Endothelial cell of umbilical vein (primary cell): Measurements from ENCODE around the gene CHD5.

Experiments used
- CTCF ChIP-seq, 2 donors: IDR thresholded peaks; 1 replicate in 1 of 2; 2 replicates in 1 of 2; pipeline ENCODE4 v1.5.1; 2011; ENCODE audit warnings: low read length in 2 of 2, mild to moderate bottlenecking in 2 of 2, moderate library complexity in 2 of 2, control low read depth in 1 of 2, inconsistent platforms in 1 of 2, low read depth in 1 of 2; ENCODE audit not compliant: insufficient read depth in 1 of 2; ENCODE audit errors: extremely low read depth in 1 of 2
- EZH2 ChIP-seq: IDR thresholded peaks from 2 replicates; pipeline ENCODE4 v1.6.1; 2012; ENCODE audit warnings: borderline replicate concordance, low read depth, mild to moderate bottlenecking, moderate library complexity, low read length, inconsistent platforms; ENCODE audit not compliant: severe bottlenecking
- MYC ChIP-seq: IDR thresholded peaks from one replicate; pipeline ENCODE4 v1.6.1; 2011; ENCODE audit warnings: mild to moderate bottlenecking, low read depth, low read length

- TF ChIP-seq EZH2 (no peak), CTCF (IDR thresholded peaks at IDR 0.05; ENCODE audit: extremely low read depth in 1 of 2, insufficient read depth in 1 of 2, low read depth in 1 of 2, low read length in 2 of 2) (no peak), MYC (no peak)
Observed at GRCh38 chr1:6131561-6131960, 48.6 kb downstream of the CHD5 start.
